Activated naive CD4-positive, alpha-beta T cell treated with anti-CD3 and anti-CD28 coated beads, Interleukin-2, amount 50 U/mL, for 72 hours (primary cell): ENCODE results near the gene KRTAP5-5. TPM values are rescaled to one million over a fixed set of nuclear protein-coding genes. Genes with fewer than 3 reads are reported as not detected.
"Not testable (repeated sequence)": the region's sequence is repeated elsewhere in the genome, so short reads cannot be mapped to it uniquely, and the experiment has no call there.

Experiments
- ATAC-seq, 2 donors: fragments of 150-1000 bp; cut with Tn5 transposase; 2 replicates each; pipeline ENCODE4 v1.10.0; 2021; ENCODE audit warnings: mild to moderate bottlenecking in 2 of 2, moderate library complexity in 2 of 2
- DNase-seq, 2 donors: peaks; one replicate each; pipeline ENCODE4 v3.0.0; 2021 to 2022; ENCODE audit warnings: low spot score in 2 of 2
- H3K27ac Mint-ChIP-seq, 2 donors: one replicate each; pipeline ENCODE4 v1.8.0; 2022; ENCODE audit warnings: mild to moderate bottlenecking in 2 of 2, mixed read lengths in 2 of 2
- H3K36me3 Mint-ChIP-seq, 2 donors: one replicate each; pipeline ENCODE4 v1.8.0; 2022; ENCODE audit warnings: mixed read lengths in 2 of 2
- H3K9me3 Mint-ChIP-seq, 2 donors: one replicate each; pipeline ENCODE4 v1.8.0; 2022; ENCODE audit warnings: mixed read lengths in 2 of 2
- total RNA-seq, 2 donors: library from RNA; stranded (reverse); gene quantifications; one replicate each; pipeline ENCODE4 v1.2.3, GENCODE V29; 2022

Gene KRTAP5-5
- total RNA-seq = not detected

GRCh38 chr11:1629326-1630185, at the start of gene KRTAP5-5:
TSS of gene KRTAP5-5 (plus strand) at chr11:1629775. CDS start at chr11:1629841, 66 bp downstream.
- DNase-seq (no peak), ATAC-seq (no peak)
- H3K27ac Mint-ChIP-seq = peak within 1 kb of the TSS in 1 of 2 donors; percentile 18
- H3K36me3 Mint-ChIP-seq = no peaks in the 10 kb centered on the region
- H3K9me3 Mint-ChIP-seq = no peaks in the 10 kb centered on the region

DNA sequence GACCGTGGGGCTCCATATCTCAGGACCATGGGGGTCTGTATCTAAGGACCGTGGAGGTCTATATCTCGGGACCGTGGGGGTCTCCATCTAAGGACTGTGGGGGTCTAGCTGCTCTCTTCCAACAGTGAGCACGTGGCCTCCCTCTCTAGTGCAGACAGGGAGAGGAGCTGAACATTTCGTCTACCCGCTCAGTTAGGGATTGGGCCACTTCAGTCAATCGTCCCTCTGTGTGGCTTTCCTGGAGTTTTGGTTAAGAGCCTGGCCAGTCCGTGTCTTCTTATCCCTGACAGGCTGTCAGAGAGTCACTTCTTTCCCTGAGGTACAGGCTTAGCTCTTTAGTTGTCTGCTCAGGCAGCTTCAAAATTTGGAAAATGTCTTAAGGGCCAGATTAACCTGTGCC, 47.6 kb upstream of the KRTAP5-5 start:
- no peak overlapping the region for H3K27ac Mint-ChIP-seq

GRCh38 chr11:1582909-1583308, 46.7 kb upstream of the KRTAP5-5 start:
- not testable (repeated sequence) for H3K27ac Mint-ChIP-seq, H3K36me3 Mint-ChIP-seq, DNase-seq, ATAC-seq, H3K9me3 Mint-ChIP-seq

More for the DNA sequence above, 47.6 kb upstream of the KRTAP5-5 start:
- no peak for DNase-seq
- ATAC-seq = no peak
- peaks cover 0 to 5% of the 10 kb centered on the region in 2 donors for H3K36me3 Mint-ChIP-seq
- H3K9me3 Mint-ChIP-seq = no peaks in the 10 kb centered on the region

DNA sequence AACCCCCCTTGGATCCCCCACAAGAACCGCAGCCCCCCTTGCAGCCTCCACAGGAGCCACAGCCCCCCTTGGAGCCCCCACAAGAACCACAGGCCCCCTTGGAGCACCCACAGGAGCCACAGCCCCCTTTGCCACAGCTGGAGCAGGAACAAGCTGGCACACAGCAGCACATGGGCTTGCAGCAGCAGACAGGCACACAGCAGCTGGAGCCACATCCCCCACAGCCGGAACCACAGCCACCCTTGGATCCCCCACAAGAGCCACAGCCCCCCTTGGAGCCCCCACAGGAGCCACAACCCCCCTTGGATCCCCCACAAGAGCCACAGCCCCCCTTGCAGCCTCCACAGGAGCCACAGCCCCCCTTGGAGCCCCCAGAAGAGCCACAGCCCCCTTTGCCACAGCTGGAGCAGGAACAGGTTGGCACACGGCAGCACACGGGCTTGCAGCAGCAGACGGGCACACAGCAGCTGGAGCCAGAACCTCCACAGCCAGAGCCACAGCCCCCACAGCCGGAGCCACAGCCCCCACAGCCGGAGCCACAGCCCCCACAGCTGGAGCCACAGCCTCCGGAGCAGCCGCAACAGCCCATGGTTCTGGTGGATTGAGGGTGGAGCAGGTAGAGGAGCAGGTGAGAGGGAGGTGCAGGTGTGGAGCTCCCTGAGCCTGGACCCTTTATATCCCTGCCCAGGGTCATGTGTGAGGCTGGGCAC, 44.8 kb upstream of the KRTAP5-5 start, which contains the start of gene KRTAP5-1:
Gene KRTAP5-1 (minus strand): TSS at position 623 of the 710 bp plus-strand sequence. CDS start 34 bp downstream, at position 589.
- not testable (repeated sequence) for ATAC-seq

GRCh38 chr11:1586699-1587098, 42.9 kb upstream of the KRTAP5-5 start:
- Mint-ChIP-seq H3K27ac (no peak overlapping the region), H3K9me3 (peaks cover 5% of the 10 kb centered on the region in 2 donors), H3K36me3 (peaks cover 7 to 13% of the 10 kb centered on the region in 2 donors)
- no peak for DNase-seq
- ATAC-seq = no peak

More for the DNA sequence above, 44.8 kb upstream of the KRTAP5-5 start, which contains the start of gene KRTAP5-1:
- not testable (repeated sequence) for DNase-seq, H3K9me3 Mint-ChIP-seq, H3K27ac Mint-ChIP-seq, H3K36me3 Mint-ChIP-seq

- DNase-seq, H3K9me3 Mint-ChIP-seq: not testable (repeated sequence)
- ATAC-seq = peak in 1 of 2 donors; percentile 77
- Mint-ChIP-seq H3K36me3 (peaks cover 7 to 13% of the 10 kb centered on the region in 2 donors), H3K27ac (peak overlapping the region in 1 of 2 donors; percentile 89)
These were observed 40.2 kb upstream of the KRTAP5-5 start for GRCh38 chr11:1589191-1589963.

DNA sequence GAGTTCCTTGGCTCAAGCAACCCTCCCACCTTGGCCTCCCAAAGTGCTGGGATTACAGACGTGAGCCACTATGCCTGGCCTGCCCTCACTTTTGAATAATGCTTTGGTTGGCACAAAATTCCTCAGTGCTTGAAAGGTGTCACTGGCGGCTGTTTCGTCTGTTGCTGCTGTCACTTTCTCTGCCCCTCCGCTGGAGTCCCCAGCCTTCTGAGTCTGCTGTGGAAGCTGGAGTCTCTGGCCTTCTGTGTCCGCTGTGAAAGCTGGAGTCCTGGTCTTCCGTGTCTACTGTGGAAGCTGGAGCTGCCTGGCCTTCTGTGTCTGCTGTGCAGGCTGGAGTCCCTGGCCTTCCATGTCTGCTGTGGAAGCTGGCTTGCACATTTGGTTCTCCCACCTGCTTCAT, 39.6 kb upstream of the KRTAP5-5 start:
- no peak for ATAC-seq

DNA sequence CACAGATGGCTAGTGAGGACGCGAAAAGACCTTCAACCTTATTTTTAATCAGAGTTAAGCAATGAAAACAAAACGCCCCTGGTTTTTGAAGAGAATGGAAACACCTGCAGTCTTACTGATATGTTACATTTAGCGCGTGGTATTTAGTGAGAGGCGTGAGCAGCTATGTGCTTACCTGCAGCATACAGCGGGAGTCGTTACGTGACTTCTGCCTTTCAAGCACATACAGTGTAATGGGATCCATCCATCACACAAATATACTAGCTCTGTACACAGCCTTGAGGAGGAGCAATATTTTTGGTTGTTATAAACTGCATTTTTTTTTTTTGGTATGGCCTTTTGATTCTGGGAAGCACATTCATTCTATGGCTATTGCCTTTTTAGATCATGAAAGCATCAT, 36.9 kb upstream of the KRTAP5-5 start:
- ATAC-seq = no peak
- peaks cover 7 to 13% of the 10 kb centered on the region in 2 donors for H3K36me3 Mint-ChIP-seq
- H3K27ac Mint-ChIP-seq = no peak overlapping the region
- H3K9me3 Mint-ChIP-seq = peaks cover 5% of the 10 kb centered on the region in 2 donors
- no peak for DNase-seq

More for the DNA sequence above, 39.6 kb upstream of the KRTAP5-5 start:
- Mint-ChIP-seq H3K27ac (no peak overlapping the region), H3K9me3 (peaks cover 5% of the 10 kb centered on the region in 2 donors), H3K36me3 (peaks cover 7 to 13% of the 10 kb centered on the region in 2 donors)
- DNase-seq = no peak

DNA sequence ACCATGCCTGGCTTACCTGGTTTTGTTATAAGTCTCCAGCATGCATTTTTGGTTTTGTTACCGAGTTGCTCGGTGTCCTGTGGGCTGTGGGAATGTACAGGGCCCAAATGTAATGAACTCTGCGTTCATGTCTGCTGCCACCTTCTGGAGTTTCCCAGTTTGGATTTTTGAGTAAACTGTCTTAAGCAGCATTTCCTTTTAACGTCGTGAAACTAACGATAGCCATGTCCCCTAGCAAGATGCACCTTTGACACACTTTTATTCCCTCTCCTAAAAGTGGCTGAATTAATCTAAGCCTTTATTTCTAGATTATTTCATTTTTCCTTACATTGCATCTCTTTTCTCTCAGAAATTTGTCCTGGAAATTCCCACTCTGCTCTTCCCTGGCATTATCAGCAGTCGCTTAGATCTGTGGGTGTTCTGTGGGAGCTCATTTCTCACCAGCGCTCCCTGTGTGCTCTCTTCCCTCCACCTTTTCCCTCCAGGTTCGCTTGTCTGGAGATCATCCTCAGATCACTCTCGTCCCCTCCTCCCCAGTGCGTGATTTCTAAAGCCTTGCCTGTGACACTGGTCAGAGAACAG, 33.5 kb upstream of the KRTAP5-5 start:
- not testable (repeated sequence) for DNase-seq, H3K9me3 Mint-ChIP-seq, H3K27ac Mint-ChIP-seq, H3K36me3 Mint-ChIP-seq, ATAC-seq

- H3K27ac Mint-ChIP-seq, H3K9me3 Mint-ChIP-seq, H3K36me3 Mint-ChIP-seq, DNase-seq, ATAC-seq: not testable (repeated sequence)
These were observed 32.9 kb upstream of the KRTAP5-5 start for GRCh38 chr11:1596576-1597121.

GRCh38 chr11:1597331-1597993, 32.1 kb upstream of the KRTAP5-5 start:
- Mint-ChIP-seq H3K27ac (no peak overlapping the region), H3K9me3 (no peaks in the 10 kb centered on the region), H3K36me3 (no peaks in the 10 kb centered on the region)
- no peak for DNase-seq
- ATAC-seq = no peak

GRCh38 chr11:1597994-1598380, 31.6 kb upstream of the KRTAP5-5 start, which contains the start of gene KRTAP5-2:
TSS of gene KRTAP5-2 (minus strand) at chr11:1598294. CDS start at chr11:1598250, 44 bp downstream.
- ATAC-seq = no peak
- Mint-ChIP-seq H3K9me3 (no peaks in the 10 kb centered on the region), H3K27ac (no peak within 1 kb of the TSS), H3K36me3 (no peaks in the 10 kb centered on the region)
- no peak for DNase-seq

DNA sequence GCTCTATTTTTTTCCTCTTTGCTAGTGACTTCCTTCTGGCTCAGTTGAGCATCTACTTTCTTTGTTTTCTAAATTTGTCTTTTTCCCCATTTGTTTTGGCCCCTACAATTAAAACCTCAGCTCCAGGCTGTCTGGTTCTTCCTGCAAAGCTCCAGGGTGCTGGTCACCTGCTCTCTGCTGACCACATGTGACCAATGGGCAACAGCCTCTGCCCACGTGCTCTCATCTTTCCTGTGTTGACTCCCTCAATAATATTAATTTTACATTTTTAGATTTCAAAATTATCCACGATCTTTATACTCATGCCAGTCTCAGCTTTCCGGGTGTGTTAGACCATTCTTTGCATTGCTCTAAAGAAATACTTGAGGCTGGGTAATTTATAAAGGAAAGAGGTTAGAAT, 31.2 kb upstream of the KRTAP5-5 start:
- H3K36me3 Mint-ChIP-seq, DNase-seq, H3K9me3 Mint-ChIP-seq, H3K27ac Mint-ChIP-seq, ATAC-seq: not testable (repeated sequence)

- ATAC-seq (no peak), DNase-seq (no peak)
- Mint-ChIP-seq H3K27ac (no peak overlapping the region), H3K36me3 (no peaks in the 10 kb centered on the region), H3K9me3 (no peaks in the 10 kb centered on the region)
These were observed 30.8 kb upstream of the KRTAP5-5 start for GRCh38 chr11:1598816-1599215.

- H3K36me3 Mint-ChIP-seq = no peaks in the 10 kb centered on the region
These were observed 28.9 kb upstream of the KRTAP5-5 start for GRCh38 chr11:1600626-1601025.

More at GRCh38 chr11:1600626-1601025, 28.9 kb upstream of the KRTAP5-5 start:
- no peak for ATAC-seq
- no peak overlapping the region for H3K27ac Mint-ChIP-seq
- H3K9me3 Mint-ChIP-seq = no peaks in the 10 kb centered on the region
- DNase-seq = no peak
